ENCODE measurements around the gene ZNF620.

Gene ZNF620

DNA sequence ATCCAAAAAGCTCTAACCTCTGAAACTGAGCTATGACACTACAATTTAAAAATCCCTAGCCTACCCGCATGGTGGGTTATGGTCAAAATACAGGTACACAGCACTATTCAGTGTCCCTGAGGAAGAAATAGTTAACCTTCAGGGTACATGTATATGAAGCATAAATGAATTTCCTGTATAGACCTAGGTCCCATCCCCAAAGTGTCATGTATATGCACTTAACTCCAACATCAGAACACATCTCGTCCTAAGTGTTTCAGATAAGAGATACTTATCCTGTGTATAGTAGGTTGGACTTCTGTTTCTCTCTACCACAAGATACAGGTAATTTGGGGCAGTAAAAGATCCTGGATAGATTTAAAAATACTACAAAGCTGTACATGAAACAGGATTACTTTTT, 42.3 kb upstream of the ZNF620 start:
- no peak for DNase-seq (ENCODE audit: low spot score)
- H3K4me3 ChIP-seq: no peak overlapping the region
- TF ChIP-seq, protein P1, sequence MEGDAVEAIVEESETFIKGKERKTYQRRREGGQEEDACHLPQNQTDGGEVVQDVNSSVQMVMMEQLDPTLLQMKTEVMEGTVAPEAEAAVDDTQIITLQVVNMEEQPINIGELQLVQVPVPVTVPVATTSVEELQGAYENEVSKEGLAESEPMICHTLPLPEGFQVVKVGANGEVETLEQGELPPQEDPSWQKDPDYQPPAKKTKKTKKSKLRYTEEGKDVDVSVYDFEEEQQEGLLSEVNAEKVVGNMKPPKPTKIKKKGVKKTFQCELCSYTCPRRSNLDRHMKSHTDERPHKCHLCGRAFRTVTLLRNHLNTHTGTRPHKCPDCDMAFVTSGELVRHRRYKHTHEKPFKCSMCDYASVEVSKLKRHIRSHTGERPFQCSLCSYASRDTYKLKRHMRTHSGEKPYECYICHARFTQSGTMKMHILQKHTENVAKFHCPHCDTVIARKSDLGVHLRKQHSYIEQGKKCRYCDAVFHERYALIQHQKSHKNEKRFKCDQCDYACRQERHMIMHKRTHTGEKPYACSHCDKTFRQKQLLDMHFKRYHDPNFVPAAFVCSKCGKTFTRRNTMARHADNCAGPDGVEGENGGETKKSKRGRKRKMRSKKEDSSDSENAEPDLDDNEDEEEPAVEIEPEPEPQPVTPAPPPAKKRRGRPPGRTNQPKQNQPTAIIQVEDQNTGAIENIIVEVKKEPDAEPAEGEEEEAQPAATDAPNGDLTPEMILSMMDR (IDR thresholded peaks at IDR 0.05): no peak
- H3K27ac ChIP-seq: no peak overlapping the region

DNA sequence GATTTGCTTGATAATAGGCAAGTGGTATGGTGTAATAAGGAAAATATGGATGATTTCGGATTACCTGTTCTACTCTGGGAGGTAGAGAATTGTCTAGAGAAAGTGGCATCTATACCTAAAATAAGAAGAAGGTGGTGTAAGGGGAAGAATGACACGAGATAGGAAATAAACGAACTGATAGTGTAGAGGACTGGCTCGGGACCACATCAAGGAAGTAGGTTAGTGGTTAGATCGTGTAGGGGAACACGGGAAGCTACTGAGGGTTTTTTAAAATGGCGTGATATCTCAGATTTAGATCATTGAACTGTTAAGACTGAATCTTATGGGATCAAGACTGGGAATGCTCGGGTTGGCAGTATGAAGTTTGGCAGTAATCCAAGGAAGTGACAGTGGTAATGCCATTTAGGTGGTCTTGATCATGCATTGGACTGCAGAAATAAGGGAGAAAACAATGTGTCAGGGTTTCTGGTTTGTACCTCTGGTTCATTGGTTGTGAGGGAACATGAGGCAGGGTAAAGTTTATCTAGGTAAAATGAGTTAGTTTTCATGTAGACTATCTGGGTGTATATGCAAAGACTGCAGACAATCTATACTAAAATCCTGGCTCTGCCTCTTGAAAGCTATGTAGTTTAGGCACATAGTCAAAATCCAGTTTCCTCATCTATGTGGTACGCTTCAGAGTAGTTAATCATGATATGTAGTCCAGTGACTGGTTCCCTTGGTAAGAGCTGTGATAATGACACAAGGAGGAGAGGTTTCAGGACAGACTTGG, 41.3 kb upstream of the ZNF620 start:
- Histone ChIP-seq H3K27ac (no peak overlapping the region), H3K4me3 (no peak overlapping the region)
- DNase-seq (ENCODE audit: low spot score): no peak
- TF ChIP-seq, protein P1 (IDR thresholded peaks at IDR 0.05): no peak

DNA sequence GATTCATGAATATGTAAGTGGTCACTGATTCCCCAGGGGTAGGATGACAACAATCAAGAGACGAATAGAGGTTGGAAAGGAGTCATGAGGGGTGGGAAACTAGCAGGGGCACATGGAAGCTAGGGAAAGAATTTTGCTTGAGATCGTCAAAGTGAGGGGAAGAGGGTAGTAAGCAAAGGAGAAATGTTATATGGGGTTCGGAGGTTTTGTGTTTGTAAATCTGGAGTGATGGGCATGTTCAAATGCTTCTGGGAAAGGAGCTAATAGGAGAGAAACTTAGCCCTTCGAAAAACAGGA, 40.8 kb upstream of the ZNF620 start:
- no peak overlapping the region for H3K4me3 ChIP-seq
- no peak overlapping the region for H3K27ac ChIP-seq
- no peak for DNase-seq (ENCODE audit: low spot score)
- TF ChIP-seq, protein P1 (IDR thresholded peaks at IDR 0.05): no peak

- Histone ChIP-seq H3K27ac (no peak overlapping the region), H3K4me3 (no peak overlapping the region)
- DNase-seq (ENCODE audit: low spot score): no peak
- TF ChIP-seq, protein P1 (IDR thresholded peaks at IDR 0.05): no peak
These were observed 40.4 kb upstream of the ZNF620 start for GRCh38 chr3:40465456-40465855.

GRCh38 chr3:40468018-40468417, 37.8 kb upstream of the ZNF620 start:
- DNase-seq (ENCODE audit: low spot score): no peak
- Histone ChIP-seq H3K4me3 (no peak overlapping the region), H3K27ac (no peak overlapping the region)
- TF ChIP-seq, protein P1 (IDR thresholded peaks at IDR 0.05): no peak

- Histone ChIP-seq H3K4me3 (no peak overlapping the region), H3K27ac (no peak overlapping the region)
- no peak for DNase-seq (ENCODE audit: low spot score)
- TF ChIP-seq, protein P1 (IDR thresholded peaks at IDR 0.05): no peak
These were observed 35.1 kb upstream of the ZNF620 start for GRCh38 chr3:40470701-40471100.

All from coronary artery (tissue), 2 donors.